T-helper 1 cell treated with Interleukin-12 subunit alpha and Interleukin-12 subunit beta and Interleukin-4 antibody, amounts not matched to agents 30 μg/mL and 1 μg/mL, for 36 hours (primary cell): ENCODE measurements around the gene CCDC85B.

Experiments
- H3K27ac Mint-ChIP-seq: one replicate; pipeline ENCODE4 v1.8.0; 2021; ENCODE audit warnings: mild to moderate bottlenecking, mixed read lengths
- H3K27me3 Mint-ChIP-seq: one replicate; pipeline ENCODE4 v1.8.0; 2021; ENCODE audit warnings: low read depth, mixed read lengths
- H3K36me3 Mint-ChIP-seq: one replicate; pipeline ENCODE4 v1.8.0; 2021; ENCODE audit warnings: low read depth, mixed read lengths
- H3K4me1 Mint-ChIP-seq: one replicate; pipeline ENCODE4 v1.8.0; 2021; ENCODE audit warnings: low read depth, mixed read lengths
- H3K4me3 Mint-ChIP-seq: one replicate; pipeline ENCODE4 v1.8.0; 2021; ENCODE audit warnings: mild to moderate bottlenecking, moderate library complexity, mixed read lengths
- H3K9me3 Mint-ChIP-seq: one replicate; pipeline ENCODE4 v1.8.0; 2021; ENCODE audit warnings: mixed read lengths

The CCDC85B gene

DNA sequence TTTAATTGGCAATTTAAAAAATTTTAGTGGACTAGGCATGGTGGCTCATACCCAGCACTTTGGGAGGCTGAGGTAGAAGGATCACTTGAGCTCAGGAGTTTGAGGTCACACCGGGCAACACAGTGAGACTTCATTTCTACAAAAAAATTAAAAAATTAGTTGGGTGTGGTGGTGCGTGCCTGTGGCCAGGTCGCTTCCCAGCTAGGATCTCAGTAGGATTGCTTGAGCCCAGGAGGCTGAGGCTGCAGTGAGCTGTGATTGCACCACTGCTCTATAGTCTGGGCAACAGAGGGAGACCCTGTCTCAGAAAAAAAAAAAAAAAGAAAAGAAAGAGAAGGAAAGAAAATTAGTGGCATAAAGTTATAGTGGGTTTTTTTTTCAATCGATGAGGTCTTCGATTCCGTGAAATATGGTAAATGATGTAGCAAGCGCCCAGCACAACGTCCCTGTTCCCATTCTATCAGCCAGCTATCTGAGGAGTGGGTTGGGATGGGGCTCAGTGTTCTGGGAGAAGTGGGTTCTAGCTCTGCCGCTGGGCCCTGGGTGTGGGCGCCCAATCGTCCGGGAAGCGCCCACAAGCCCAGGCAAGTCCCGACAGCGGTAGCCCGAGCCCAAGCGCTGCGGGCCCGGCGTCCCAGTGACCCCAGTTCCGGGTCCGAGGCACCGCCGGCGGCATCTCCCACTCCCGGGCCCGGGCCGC is 8.3 kb downstream of the CCDC85B start:
- Mint-ChIP-seq H3K27me3 (peaks cover 8% of the 10 kb centered on the region), H3K27ac (peak overlapping the region; percentile 84), H3K4me3 (peak overlapping the region; percentile 70), H3K36me3 (peaks cover 2% of the 10 kb centered on the region), H3K4me1 (peaks cover 29% of the 10 kb centered on the region), H3K9me3 (no peaks in the 10 kb centered on the region)

DNA sequence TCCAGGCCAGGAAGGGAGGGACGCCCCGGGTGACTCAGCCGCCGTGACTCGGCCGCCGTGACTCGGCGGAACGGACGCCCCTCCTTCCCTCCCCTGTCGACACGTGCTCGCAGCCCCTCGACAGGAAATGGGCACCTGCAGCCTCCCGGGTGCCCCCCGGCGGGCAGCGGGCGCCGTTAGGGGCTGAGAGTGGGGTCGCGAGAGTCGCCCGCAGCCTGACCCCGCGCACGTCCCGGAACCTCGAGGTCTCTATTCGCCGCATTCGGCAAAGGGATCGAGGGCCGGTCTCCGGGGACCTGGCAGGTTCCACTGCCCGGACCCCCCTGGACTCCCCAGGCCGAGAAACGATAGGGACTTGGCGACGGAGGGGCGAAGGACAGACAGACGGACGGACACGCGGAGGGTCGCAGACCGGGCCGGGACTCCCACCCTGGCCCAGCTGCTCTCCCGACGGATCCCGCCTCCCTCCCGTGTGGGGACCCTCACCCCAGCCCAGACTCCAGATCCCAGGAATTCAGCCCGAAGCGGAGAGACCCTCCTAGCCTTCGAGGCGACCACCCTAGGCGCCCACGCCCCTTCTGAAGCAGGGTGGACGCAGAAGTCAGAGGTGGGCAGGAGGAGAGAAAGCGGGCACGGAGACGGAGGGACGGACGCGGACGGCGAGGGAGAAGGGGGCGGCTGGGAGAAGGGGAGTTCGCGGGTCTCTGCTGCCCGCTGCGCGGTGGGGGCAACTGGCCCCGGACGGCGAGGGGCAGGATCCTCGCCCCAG is 9.1 kb downstream of the CCDC85B start:
- Mint-ChIP-seq H3K27me3 (peaks cover 12% of the 10 kb centered on the region), H3K4me3 (peak overlapping the region; percentile 67), H3K4me1 (peaks cover 23% of the 10 kb centered on the region), H3K36me3 (peaks cover 2% of the 10 kb centered on the region), H3K27ac (peak overlapping the region; percentile 55), H3K9me3 (no peaks in the 10 kb centered on the region)

DNA sequence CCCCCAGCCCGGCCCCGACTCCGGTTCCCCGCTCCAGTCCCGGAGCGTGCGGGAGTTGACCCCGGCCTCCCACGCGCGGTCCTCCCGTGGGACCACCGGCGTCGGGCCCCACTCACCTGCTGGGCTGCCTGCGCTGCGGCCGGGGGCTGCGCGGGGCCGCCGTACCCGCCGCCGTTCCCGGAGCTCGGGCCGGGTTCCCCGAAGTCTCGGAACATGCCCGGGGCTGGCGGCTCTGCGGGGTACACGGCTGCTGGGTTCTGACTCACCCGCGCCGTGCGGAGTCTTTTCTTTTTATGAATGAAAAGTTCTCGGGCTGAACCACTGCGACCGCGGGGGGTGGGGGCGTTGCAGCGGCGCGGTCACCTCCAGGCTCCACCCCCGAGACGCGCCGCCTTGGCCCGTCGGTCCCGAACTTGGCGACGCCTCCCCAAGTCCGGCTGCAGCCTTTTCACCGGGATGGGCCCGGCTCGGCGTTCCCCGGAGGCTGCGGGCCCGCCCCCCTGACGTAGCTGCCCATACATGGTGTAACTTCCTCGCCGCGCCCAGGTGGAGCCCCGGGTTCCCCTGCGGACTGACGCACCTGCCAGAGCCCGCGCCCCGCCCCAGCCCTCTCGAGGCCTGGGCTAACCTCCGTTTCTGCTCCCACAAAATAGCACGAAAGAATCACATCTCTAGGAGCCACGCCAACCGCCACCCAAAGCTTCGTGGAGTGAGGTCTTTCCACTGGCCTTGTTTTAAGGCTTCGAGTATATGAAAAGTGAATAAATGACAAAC is 9.8 kb downstream of the CCDC85B start, which contains the start of gene FOSL1:
Gene FOSL1, minus strand, starts transcription at position 264 of the 774 bp plus-strand sequence. Its CDS starts 49 bp downstream, at position 215.
- H3K27me3 Mint-ChIP-seq: peaks cover 12% of the 10 kb centered on the region
- peak within 1 kb of the TSS; percentile 80 for H3K27ac Mint-ChIP-seq
- H3K36me3 Mint-ChIP-seq: peaks cover 2% of the 10 kb centered on the region
- peaks cover 20% of the 10 kb centered on the region for H3K4me1 Mint-ChIP-seq
- H3K9me3 Mint-ChIP-seq: no peaks in the 10 kb centered on the region
- H3K4me3 Mint-ChIP-seq: peak within 1 kb of the TSS; percentile 67

DNA sequence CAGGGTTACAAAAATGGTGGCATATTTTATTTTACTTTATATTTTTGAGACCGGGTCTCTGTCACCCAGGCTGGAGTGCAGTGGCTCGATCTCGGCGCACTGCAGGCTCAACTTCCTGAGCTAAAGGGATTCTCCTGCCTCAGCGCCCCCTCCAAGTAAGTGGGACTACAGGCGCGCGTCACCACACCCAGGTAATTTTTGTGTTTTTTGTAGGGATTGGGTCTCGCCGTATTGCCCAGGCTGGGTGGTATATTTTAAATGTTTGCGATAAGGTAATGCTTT is 10.4 kb downstream of the CCDC85B start:
- Mint-ChIP-seq H3K27ac (peak overlapping the region; percentile 80), H3K4me3 (no peak overlapping the region), H3K27me3 (peaks cover 12% of the 10 kb centered on the region), H3K4me1 (peaks cover 16% of the 10 kb centered on the region), H3K9me3 (no peaks in the 10 kb centered on the region), H3K36me3 (peaks cover 2% of the 10 kb centered on the region)

DNA sequence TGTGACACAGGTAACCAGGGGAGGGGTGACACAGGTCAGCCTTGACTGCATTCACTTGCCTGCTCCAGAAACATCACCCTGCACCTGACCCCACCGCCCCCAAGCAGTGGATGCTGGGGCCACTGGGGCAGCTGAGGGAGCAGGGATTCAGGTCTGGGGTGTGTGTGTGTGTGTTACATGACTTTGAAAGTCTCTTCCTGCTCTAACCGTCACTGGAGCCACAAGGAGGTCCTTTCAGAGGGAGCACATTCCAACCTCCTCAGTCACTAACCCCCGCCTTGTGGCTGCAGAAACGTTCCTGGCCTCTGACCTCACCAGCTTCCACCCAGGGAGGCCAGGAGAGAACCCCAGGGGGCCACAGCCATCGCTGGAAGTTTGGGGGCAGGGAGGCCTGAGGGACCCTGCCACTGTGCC is 12.6 kb downstream of the CCDC85B start:
- Mint-ChIP-seq H3K27me3 (peaks cover 18% of the 10 kb centered on the region), H3K36me3 (no peaks in the 10 kb centered on the region), H3K9me3 (no peaks in the 10 kb centered on the region), H3K4me1 (peaks cover 10% of the 10 kb centered on the region), H3K4me3 (no peak overlapping the region), H3K27ac (no peak overlapping the region)

DNA sequence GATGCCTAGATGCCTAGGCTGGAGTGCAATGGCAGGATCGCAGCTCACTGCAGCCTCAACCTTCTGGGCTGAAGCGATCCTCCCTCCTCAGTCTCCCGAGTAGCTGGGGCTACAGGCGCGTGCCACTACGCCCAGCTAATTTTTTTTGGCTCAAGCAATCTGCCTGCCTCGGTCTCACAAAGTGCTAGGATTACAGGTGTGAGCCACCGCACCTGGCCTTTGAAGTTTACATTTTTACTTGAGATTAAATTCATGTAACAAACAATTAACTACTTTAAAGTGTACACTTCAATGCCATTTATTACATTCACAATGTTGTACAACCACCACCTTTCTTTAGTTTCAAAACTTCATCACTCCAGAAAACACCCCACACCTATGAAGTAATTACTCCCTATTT is 13.2 kb downstream of the CCDC85B start:
- no peak overlapping the region for H3K4me3 Mint-ChIP-seq

DNA sequence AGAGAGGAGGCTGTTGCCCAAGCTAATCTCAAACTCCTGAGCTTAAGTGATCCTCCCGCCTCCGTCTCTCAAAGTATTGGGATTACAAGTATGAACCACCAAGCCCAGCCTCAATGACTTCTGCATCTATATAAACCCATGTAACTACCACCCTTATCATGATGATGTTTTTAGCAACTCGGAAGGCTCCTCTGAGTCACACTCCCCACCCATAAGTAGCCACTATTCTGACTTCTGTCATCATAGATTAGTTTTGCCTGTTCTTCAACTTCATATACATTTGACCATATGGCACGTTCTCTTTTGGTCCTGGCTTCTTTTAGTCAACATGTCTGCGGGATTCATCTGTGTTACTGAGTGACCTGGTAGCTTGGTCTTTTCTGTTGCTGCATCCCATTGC is 16.1 kb downstream of the CCDC85B start:
- Mint-ChIP-seq H3K9me3 (no peaks in the 10 kb centered on the region), H3K27ac (no peak overlapping the region), H3K4me3 (no peak overlapping the region), H3K27me3 (peaks cover 18% of the 10 kb centered on the region), H3K4me1 (peaks cover 12% of the 10 kb centered on the region), H3K36me3 (no peaks in the 10 kb centered on the region)

More for the DNA sequence above, 13.2 kb downstream of the CCDC85B start:
- H3K9me3 Mint-ChIP-seq: no peaks in the 10 kb centered on the region
- H3K36me3 Mint-ChIP-seq: no peaks in the 10 kb centered on the region
- H3K4me1 Mint-ChIP-seq: peaks cover 8% of the 10 kb centered on the region
- no peak overlapping the region for H3K27ac Mint-ChIP-seq
- peaks cover 18% of the 10 kb centered on the region for H3K27me3 Mint-ChIP-seq

DNA sequence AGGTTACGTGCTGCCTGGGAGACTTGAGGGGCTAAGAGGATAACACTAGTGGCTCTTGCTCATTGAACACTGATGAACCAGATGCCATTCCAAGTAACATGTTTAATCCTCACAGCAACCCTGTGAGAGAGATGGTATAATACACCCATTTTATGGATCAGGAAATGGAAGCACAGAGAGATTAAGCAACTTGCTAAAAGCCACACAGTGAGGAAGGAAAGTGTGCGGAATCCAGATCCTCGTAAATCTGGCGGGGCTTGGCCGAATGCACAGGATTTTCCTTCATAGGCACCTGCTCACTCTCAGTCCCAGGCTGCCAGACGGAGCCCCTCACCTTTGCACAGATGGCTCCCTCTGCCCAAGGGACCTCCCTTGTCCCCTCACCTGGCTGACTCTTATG is 17.4 kb downstream of the CCDC85B start:
- no peak overlapping the region for H3K4me3 Mint-ChIP-seq
- H3K9me3 Mint-ChIP-seq: no peaks in the 10 kb centered on the region
- no peak overlapping the region for H3K27ac Mint-ChIP-seq
- peaks cover 9% of the 10 kb centered on the region for H3K4me1 Mint-ChIP-seq
- no peaks in the 10 kb centered on the region for H3K36me3 Mint-ChIP-seq
- H3K27me3 Mint-ChIP-seq: peaks cover 13% of the 10 kb centered on the region

DNA sequence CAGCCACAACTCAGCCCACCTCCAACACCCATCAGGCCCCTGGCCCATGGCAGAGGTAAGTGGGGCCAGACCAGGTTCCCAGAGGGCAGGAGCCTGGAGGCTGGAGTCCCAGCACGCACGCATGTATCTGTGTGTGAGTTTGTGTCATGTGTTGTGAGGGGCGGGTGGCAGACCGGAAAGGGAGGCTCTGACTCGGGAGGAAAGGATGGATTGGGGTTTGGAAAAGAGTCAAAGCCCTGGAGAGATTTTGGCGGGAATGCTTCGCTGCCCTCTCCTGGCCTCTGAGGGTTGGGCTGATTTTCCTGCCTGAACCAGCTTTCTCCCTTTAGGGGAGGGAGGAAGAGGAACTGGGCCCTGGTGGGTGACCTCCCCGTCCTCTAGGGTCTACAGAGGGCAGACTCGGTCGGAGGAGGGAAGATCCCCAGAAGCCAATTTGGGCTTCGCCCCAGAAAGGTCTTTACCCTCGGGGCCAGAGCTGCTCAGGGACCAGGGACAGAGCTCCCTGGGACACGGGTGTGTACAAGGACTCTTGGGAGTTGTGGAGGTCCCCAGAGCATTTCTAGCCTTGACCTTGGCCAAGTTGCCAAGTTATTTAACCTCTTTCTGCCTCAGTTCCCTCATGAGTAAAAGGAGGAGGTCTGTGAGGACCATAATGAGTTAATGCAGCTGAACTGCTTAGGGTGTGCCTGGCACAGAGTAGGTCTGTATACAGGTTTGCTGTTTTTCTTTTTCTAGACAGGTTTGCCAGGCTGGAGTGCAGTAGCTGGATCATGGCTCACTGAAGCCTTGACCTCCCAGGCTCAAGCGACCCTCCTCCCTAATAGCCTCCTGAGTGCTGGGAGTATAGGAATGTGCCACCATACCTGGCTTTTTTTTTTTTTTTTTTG is 21.5 kb downstream of the CCDC85B start:
- peaks cover 11% of the 10 kb centered on the region for H3K36me3 Mint-ChIP-seq
- peaks cover 22% of the 10 kb centered on the region for H3K4me1 Mint-ChIP-seq
- no peak overlapping the region for H3K27ac Mint-ChIP-seq

DNA sequence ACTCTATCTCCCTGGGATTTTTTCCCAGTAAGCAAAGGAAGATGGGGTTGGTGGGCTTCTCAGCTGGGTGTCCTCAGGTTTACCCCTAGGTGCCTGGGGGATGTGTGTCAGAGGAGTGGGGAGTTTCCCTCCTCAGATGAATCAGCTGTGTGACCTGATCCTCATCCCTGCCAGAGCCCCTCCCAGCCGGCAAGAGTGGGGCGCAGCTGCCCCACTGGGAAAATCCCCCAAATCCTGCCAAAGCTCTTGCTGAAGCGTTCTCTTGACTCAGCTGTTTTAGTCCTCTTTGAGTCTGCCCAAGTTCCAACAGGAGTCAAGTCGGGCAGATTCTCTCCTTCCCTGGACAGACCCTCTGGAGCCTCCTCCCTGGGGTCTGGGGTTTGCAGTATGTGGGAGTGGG is 22.4 kb downstream of the CCDC85B start:
- Mint-ChIP-seq H3K27me3 (no peaks in the 10 kb centered on the region), H3K4me1 (peaks cover 26% of the 10 kb centered on the region), H3K36me3 (peaks cover 12% of the 10 kb centered on the region), H3K9me3 (no peaks in the 10 kb centered on the region), H3K4me3 (no peak overlapping the region), H3K27ac (no peak overlapping the region)

More for the DNA sequence above, 21.5 kb downstream of the CCDC85B start:
- H3K9me3 Mint-ChIP-seq: no peaks in the 10 kb centered on the region
- H3K4me3 Mint-ChIP-seq: no peak overlapping the region
- H3K27me3 Mint-ChIP-seq: peaks cover 2% of the 10 kb centered on the region

DNA sequence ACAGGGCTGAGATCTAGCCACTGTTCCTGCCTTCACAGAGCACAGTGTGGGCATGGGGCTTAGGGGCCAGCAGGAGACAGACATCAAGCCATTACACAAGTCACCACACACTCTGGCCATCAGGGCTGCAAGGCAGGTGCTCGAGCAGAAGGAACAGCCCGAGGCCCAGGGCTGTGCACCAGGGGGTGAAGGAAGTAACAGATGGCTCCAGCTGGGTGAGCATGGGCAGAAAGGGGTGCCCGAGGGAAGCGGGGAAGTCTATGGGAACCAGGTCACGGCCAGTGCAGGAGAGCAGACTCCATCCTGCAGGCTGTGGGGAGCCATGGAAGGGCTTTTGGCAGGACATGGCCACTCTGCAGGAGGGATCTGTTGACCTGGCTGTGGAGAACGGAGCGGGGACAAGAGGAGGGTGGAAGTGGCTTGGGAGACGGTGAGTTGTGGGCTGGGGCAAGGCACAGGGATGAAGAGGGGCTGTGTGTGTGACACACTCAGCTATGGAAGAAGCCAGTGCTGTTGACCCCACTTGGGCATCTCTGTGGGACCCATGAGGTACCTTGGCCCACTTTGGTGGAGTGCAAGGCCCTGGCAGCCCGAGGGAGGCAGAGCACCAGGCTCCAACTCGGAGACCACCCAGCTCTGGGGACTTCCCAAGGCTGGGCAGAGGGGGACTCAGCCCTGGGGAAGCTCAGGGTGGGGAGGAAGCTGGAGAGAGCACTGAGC is 24.8 kb downstream of the CCDC85B start:
- peak overlapping the region; percentile 44 for H3K4me3 Mint-ChIP-seq
- no peaks in the 10 kb centered on the region for H3K27me3 Mint-ChIP-seq
- peaks cover 15% of the 10 kb centered on the region for H3K36me3 Mint-ChIP-seq
- no peaks in the 10 kb centered on the region for H3K9me3 Mint-ChIP-seq
- H3K4me1 Mint-ChIP-seq: peaks cover 21% of the 10 kb centered on the region
- H3K27ac Mint-ChIP-seq: no peak overlapping the region

DNA sequence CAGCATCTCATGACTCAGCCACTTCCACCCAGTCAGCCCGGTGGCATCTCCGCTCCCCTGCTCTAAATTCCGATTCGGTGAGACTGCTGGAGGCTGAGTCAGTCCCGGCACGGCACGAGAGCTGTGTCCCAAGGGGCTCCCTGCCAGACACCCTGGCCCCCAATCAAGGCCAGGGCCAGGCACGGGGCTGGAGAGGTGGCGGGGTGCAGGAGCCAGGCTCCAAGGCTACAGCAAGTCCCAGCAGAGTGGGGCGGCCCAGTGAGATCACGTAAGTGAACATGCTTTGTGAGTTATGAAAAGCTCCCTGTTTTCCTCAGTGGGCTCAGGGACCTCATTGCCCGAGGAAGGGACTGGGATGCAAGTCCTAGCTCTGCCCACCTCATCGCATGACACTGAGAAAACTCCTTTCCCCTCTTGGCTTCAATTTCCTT is 25.4 kb downstream of the CCDC85B start:
- no peak overlapping the region for H3K4me3 Mint-ChIP-seq
- H3K36me3 Mint-ChIP-seq: peaks cover 15% of the 10 kb centered on the region
- H3K27ac Mint-ChIP-seq: no peak overlapping the region
- no peaks in the 10 kb centered on the region for H3K9me3 Mint-ChIP-seq
- no peaks in the 10 kb centered on the region for H3K27me3 Mint-ChIP-seq
- peaks cover 21% of the 10 kb centered on the region for H3K4me1 Mint-ChIP-seq

DNA sequence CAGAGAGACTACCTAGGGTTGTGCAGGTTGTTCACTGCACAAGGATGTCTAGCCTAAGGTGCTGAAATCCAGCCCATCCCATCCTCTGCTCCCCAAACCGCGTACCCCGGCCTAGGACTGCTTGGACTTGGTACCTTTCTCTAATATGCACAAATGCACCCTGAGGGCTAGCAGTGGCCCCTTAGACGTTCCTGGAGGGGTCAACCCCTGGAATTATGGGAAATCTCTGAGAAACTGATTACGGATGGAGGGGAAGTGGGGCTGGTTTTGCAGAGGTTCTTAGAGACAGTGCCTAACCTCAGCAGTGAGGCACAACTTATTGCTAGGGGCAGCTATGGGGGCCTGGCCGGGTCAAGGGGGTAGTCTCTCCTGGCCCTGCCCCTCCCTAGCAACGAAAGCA is 25.9 kb downstream of the CCDC85B start:
- Mint-ChIP-seq H3K9me3 (no peaks in the 10 kb centered on the region), H3K4me3 (peak overlapping the region; percentile 85), H3K27me3 (no peaks in the 10 kb centered on the region), H3K4me1 (peaks cover 20% of the 10 kb centered on the region), H3K27ac (no peak overlapping the region), H3K36me3 (peaks cover 15% of the 10 kb centered on the region)
